MM.1S (cell line): ENCODE data around the gene AMZ2.
"Not testable (repeated sequence)": the region's sequence is repeated elsewhere in the genome, so short reads cannot be mapped to it uniquely, and the experiment has no call there.

ENCODE experiments used
- DNase-seq: peaks from one replicate; pipeline ENCODE4 v3.0.0-alpha.2; 2015
- H2AFZ ChIP-seq: fragments of 300-600 bp; sonication (generic); 2 replicates; pipeline ENCODE4 v1.6.0; 2016; ENCODE audit warnings: antibody characterized with exemption, low read length
- H3F3A ChIP-seq: fragments of 300-600 bp; sonication (generic); 2 replicates; pipeline ENCODE4 v1.6.1; 2016; ENCODE audit warnings: mild to moderate bottlenecking, antibody characterized with exemption, low read length, moderate library complexity, mixed read lengths; ENCODE audit not compliant: insufficient read depth
- H3K27ac ChIP-seq: fragments of 300-600 bp; sonication (generic); 2 replicates; pipeline ENCODE4 v1.5.1; 2016; ENCODE audit warnings: mild to moderate bottlenecking, low read length
- H3K27me3 ChIP-seq: fragments of 300-600 bp; sonication (generic); replicated peaks from 2 replicates; pipeline ENCODE4 v1.6.0; 2016; ENCODE audit warnings: low read length; ENCODE audit not compliant: insufficient read depth
- H3K36me3 ChIP-seq: fragments of 300-600 bp; sonication (generic); replicated peaks from 2 replicates; pipeline ENCODE4 v1.6.1; 2016; ENCODE audit warnings: mild to moderate bottlenecking, low read length, mixed read lengths; ENCODE audit not compliant: insufficient read depth
- H3K4me1 ChIP-seq: fragments of 300-600 bp; sonication (generic); 2 replicates; pipeline ENCODE4 v1.6.1; 2016; ENCODE audit warnings: low read length, mixed read lengths
- H3K4me2 ChIP-seq: fragments of 300-600 bp; sonication (generic); 2 replicates; pipeline ENCODE4 v1.6.0; 2016; ENCODE audit warnings: low read depth, low read length
- H3K4me3 ChIP-seq: fragments of 300-600 bp; sonication (generic); 2 replicates; pipeline ENCODE4 v1.5.1; 2016; ENCODE audit warnings: low read length, mixed read lengths
- H3K79me2 ChIP-seq: fragments of 300-600 bp; sonication (generic); 2 replicates; pipeline ENCODE4 v1.6.1; 2016; ENCODE audit warnings: mixed run types, low read length, mixed read lengths
- H3K9ac ChIP-seq: fragments of 300-600 bp; sonication (generic); 2 replicates; pipeline ENCODE4 v1.6.1; 2016; ENCODE audit warnings: low read length, mixed read lengths
- H3K9me2 ChIP-seq: fragments of 300-600 bp; sonication (generic); replicated peaks from 2 replicates; pipeline ENCODE4 v1.6.1; 2016; ENCODE audit warnings: mild to moderate bottlenecking, low read length, mixed read lengths; ENCODE audit not compliant: insufficient read depth
- H3K9me3 ChIP-seq: fragments of 300-600 bp; sonication (generic); replicated peaks from 2 replicates; pipeline ENCODE4 v1.6.1; 2016; ENCODE audit warnings: mild to moderate bottlenecking, low read length, mixed read lengths; ENCODE audit not compliant: insufficient read depth
- H4K20me1 ChIP-seq: fragments of 300-600 bp; sonication (generic); 2 replicates; pipeline ENCODE4 v1.6.1; 2016; ENCODE audit warnings: mild to moderate bottlenecking, low read length, moderate library complexity, mixed read lengths; ENCODE audit not compliant: insufficient read depth
- CTCF ChIP-seq: fragments of 300-600 bp; sonication (generic); IDR thresholded peaks from 2 replicates; pipeline ENCODE4 v1.5.1; 2016; ENCODE audit warnings: antibody characterized with exemption, low read length, mixed read lengths
- EZH2 ChIP-seq: fragments of 300-600 bp; sonication (generic); optimal IDR thresholded peaks from 2 replicates; pipeline ENCODE3; 2017; ENCODE audit warnings: low read depth, mild to moderate bottlenecking, antibody characterized with exemption, low read length, mixed read lengths
- EZH2phosphoT487 ChIP-seq: fragments of 300-600 bp; sonication (generic); IDR thresholded peaks from 2 replicates; pipeline ENCODE4 v1.6.1; 2018; ENCODE audit warnings: antibody characterized with exemption, low read length

AMZ2 gene

GRCh38 chr17:68248199-68248825 lies 469 bp downstream of the AMZ2 start:
- peak overlapping the region; percentile 86; the same call in 1 of the 2 replicates for H3K27ac ChIP-seq

GRCh38 chr17:68248891-68249290 lies 1.0 kb downstream of the AMZ2 start:
- Histone ChIP-seq H3K9ac (peak overlapping the region; percentile 98; the same call in 1 of the 2 replicates), H3K4me1 (peaks cover 11% of the 10 kb centered on the region), H3K36me3 (no peaks in the 10 kb centered on the region), H4K20me1 (no peaks in the 10 kb centered on the region), H2AFZ (no peak overlapping the region), H3K9me2 (no peaks in the 10 kb centered on the region), H3K27ac (no peak overlapping the region), H3K4me2 (peak overlapping the region; percentile 90), H3K79me2 (peaks cover 16% of the 10 kb centered on the region), H3K9me3 (no peaks in the 10 kb centered on the region), H3K27me3 (no peaks in the 10 kb centered on the region), H3F3A (no peaks in the 10 kb centered on the region), H3K4me3 (peak overlapping the region; percentile 94)
- DNase-seq: no peak
- TF ChIP-seq EZH2phosphoT487 (no peak), CTCF (no peak), EZH2 (no peak)

More at GRCh38 chr17:68248199-68248825, 469 bp downstream of the AMZ2 start:
- H3K9me2 ChIP-seq: no peaks in the 10 kb centered on the region
- no peaks in the 10 kb centered on the region for H3K27me3 ChIP-seq
- H3K9me3 ChIP-seq: no peaks in the 10 kb centered on the region
- H4K20me1 ChIP-seq: no peaks in the 10 kb centered on the region
- H3K79me2 ChIP-seq: peaks cover 16% of the 10 kb centered on the region
- H3K36me3 ChIP-seq: no peaks in the 10 kb centered on the region
- peak overlapping the region; percentile 94 for H3K4me3 ChIP-seq
- peak overlapping the region; percentile 90 for H3K4me2 ChIP-seq
- peak; percentile 45 for DNase-seq
- peaks cover 11% of the 10 kb centered on the region for H3K4me1 ChIP-seq
- H3F3A ChIP-seq: no peaks in the 10 kb centered on the region
- peak overlapping the region; percentile 98 for H3K9ac ChIP-seq
- TF ChIP-seq EZH2 (no peak), CTCF (no peak), EZH2phosphoT487 (no peak)
- peak overlapping the region; percentile 77 for H2AFZ ChIP-seq

GRCh38 chr17:68249354-68249765 lies 1.5 kb downstream of the AMZ2 start:
- Histone ChIP-seq H3K9ac (no peak overlapping the region), H2AFZ (no peak overlapping the region), H3K9me2 (no peaks in the 10 kb centered on the region), H3K79me2 (peaks cover 16% of the 10 kb centered on the region), H4K20me1 (no peaks in the 10 kb centered on the region), H3K27ac (no peak overlapping the region), H3K4me2 (no peak overlapping the region), H3K4me1 (peaks cover 11% of the 10 kb centered on the region), H3K27me3 (no peaks in the 10 kb centered on the region), H3K9me3 (no peaks in the 10 kb centered on the region), H3F3A (no peaks in the 10 kb centered on the region), H3K4me3 (no peak overlapping the region), H3K36me3 (no peaks in the 10 kb centered on the region)
- no peak for TF ChIP-seq EZH2
- no peak for TF ChIP-seq CTCF
- TF ChIP-seq EZH2phosphoT487: no peak
- DNase-seq: no peak

- DNase-seq, H3K9ac ChIP-seq, H3K4me2 ChIP-seq, H3K36me3 ChIP-seq, H3K27me3 ChIP-seq, H3K9me2 ChIP-seq, H2AFZ ChIP-seq, H3K9me3 ChIP-seq, H3F3A ChIP-seq, H3K27ac ChIP-seq, H3K4me3 ChIP-seq, H4K20me1 ChIP-seq: not testable (repeated sequence)
- Histone ChIP-seq H3K79me2 (peaks cover 12% of the 10 kb centered on the region), H3K4me1 (peaks cover 12% of the 10 kb centered on the region)
Measured at GRCh38 chr17:68253426-68253825, 5.6 kb downstream of the AMZ2 start.
